GM06990 (cell line): Measurements from ENCODE around the gene SFTPB.

Source experiments
- DNase-seq: peaks from one replicate; pipeline ENCODE4 v3.0.0-alpha.2; 2011; ENCODE audit not compliant: insufficient read length; ENCODE audit errors: extremely low read depth
- H3K27me3 ChIP-seq: replicated peaks from 2 replicates; pipeline ENCODE4 v1.6.0; 2011; ENCODE audit warnings: low read length; ENCODE audit not compliant: control insufficient read depth, insufficient read depth
- H3K36me3 ChIP-seq: 2 replicates; pipeline ENCODE4 v1.5.1; 2011; ENCODE audit warnings: low read length; ENCODE audit not compliant: control insufficient read depth, insufficient read depth
- H3K4me3 ChIP-seq: replicated peaks from 2 replicates; pipeline ENCODE4 v1.5.1; 2011; ENCODE audit warnings: low read depth, mild to moderate bottlenecking, control low read depth, low read length
- CTCF ChIP-seq: IDR thresholded peaks from 2 replicates; pipeline ENCODE4 v1.5.1; 2011; ENCODE audit warnings: low read length, control low read depth, mild to moderate bottlenecking, inconsistent platforms; ENCODE audit not compliant: insufficient read depth, poor library complexity, severe bottlenecking

Gene SFTPB

DNA sequence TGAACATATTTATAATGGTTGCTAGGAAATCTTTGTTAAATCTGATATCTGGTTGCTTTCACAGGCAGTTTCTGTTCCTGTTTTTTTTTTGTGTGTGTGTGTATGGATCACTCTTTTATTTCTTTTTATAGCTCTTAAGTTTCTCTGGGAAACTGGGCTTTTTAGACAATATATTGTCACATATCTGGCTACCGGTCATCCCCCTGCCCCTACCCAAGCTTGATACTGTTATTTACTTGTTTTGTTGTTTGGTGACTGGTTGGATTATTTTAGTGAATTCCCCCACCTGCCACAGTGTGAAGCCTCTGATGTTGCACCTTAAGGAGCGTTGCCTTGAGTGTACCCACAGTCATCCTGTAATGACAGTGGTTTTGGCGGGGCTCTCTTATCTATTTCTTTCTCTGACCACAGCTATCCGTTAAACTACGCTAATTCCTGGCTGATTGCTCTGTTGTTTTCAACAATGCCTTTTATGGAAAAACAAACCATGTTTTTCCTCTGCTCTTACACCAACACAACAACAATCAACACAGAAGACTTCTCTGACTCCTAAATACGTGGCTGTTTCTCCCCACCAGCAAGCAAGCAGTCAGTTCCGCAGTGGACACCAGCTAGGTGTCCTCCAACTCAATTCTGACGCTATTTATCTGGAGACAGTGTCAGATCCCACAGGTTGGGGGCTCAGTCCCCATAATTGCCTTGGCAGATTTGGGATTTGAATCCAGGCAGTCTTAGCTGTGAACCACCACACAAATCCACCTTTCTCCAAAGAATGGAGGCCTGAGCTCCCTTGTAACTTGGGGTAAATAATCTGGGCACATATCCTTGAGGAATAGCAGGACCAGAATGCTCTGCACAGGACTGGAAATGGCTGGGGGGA lies 37.0 kb upstream of the SFTPB start:
- peak; percentile 49 for DNase-seq
- H3K4me3 ChIP-seq, result no peak overlapping the region
- TF ChIP-seq CTCF, result no peak

GRCh38 chr2:85704038-85704437 lies 36.0 kb upstream of the SFTPB start:
- H3K27me3 ChIP-seq, result no peaks in the 10 kb centered on the region
- no peaks in the 10 kb centered on the region for H3K36me3 ChIP-seq
- no peak for DNase-seq
- no peak for TF ChIP-seq CTCF
- no peak overlapping the region for H3K4me3 ChIP-seq

More for the DNA sequence above, 37.0 kb upstream of the SFTPB start:
- no peaks in the 10 kb centered on the region for H3K36me3 ChIP-seq
- no peaks in the 10 kb centered on the region for H3K27me3 ChIP-seq

- no peak overlapping the region for H3K4me3 ChIP-seq
- H3K36me3 ChIP-seq, result no peaks in the 10 kb centered on the region
- DNase-seq, result no peak
- TF ChIP-seq CTCF, result no peak
- H3K27me3 ChIP-seq, result no peaks in the 10 kb centered on the region
Measured at GRCh38 chr2:85703329-85703728, 35.3 kb upstream of the SFTPB start.

GRCh38 chr2:85702800-85703199 lies 34.8 kb upstream of the SFTPB start:
- Histone ChIP-seq H3K4me3 (no peak overlapping the region), H3K36me3 (no peaks in the 10 kb centered on the region), H3K27me3 (no peaks in the 10 kb centered on the region)
- TF ChIP-seq CTCF, result no peak
- DNase-seq, result no peak

GRCh38 chr2:85702172-85702571 lies 34.2 kb upstream of the SFTPB start:
- H3K4me3 ChIP-seq, result no peak overlapping the region
- no peak for TF ChIP-seq CTCF
- no peak for DNase-seq

More at GRCh38 chr2:85702172-85702571, 34.2 kb upstream of the SFTPB start:
- Histone ChIP-seq H3K36me3 (no peaks in the 10 kb centered on the region), H3K27me3 (no peaks in the 10 kb centered on the region; the same call in 1 of the 2 replicates)
